Parathyroid adenoma (tissue), 2 donors: Measurements from ENCODE around the gene AKAP3.

Experiments
- H2AFZ ChIP-seq: fragments of 300-600 bp; sonication (generic); one replicate; pipeline ENCODE4 v1.7.0; 2017; ENCODE audit warnings: antibody characterized with exemption, mild to moderate bottlenecking
- H3K27ac ChIP-seq: fragments of 300-600 bp; sonication (generic); one replicate; pipeline ENCODE4 v1.7.0; 2017
- H3K27me3 ChIP-seq: fragments of 300-600 bp; sonication (generic); one replicate; pipeline ENCODE4 v1.7.0; 2017; ENCODE audit warnings: low read length; ENCODE audit not compliant: control insufficient read depth, insufficient read depth
- H3K36me3 ChIP-seq: fragments of 300-600 bp; sonication (generic); one replicate; pipeline ENCODE4 v1.7.0; 2017; ENCODE audit warnings: low read length; ENCODE audit not compliant: control insufficient read depth, insufficient read depth
- H3K4me1 ChIP-seq: fragments of 300-600 bp; sonication (generic); one replicate; pipeline ENCODE4 v1.7.0; 2017; ENCODE audit warnings: control low read depth
- H3K4me2 ChIP-seq: fragments of 300-600 bp; sonication (generic); one replicate; pipeline ENCODE4 v1.7.0; 2017; ENCODE audit warnings: low read length
- H3K4me3 ChIP-seq: fragments of 300-600 bp; sonication (generic); one replicate; pipeline ENCODE4 v1.7.0; 2017; ENCODE audit warnings: low read depth, low read length
- H3K79me2 ChIP-seq: fragments of 300-600 bp; sonication (generic); one replicate; pipeline ENCODE4 v1.7.0; 2017; ENCODE audit warnings: control low read depth
- H3K9ac ChIP-seq: fragments of 300-600 bp; sonication (generic); one replicate; pipeline ENCODE4 v1.7.0; 2017; ENCODE audit warnings: mild to moderate bottlenecking
- H3K9me3 ChIP-seq: fragments of 300-600 bp; sonication (generic); one replicate; pipeline ENCODE4 v1.7.0; 2017; ENCODE audit warnings: low read length; ENCODE audit not compliant: control insufficient read depth
- TF ChIP-seq, protein P1 (sequence below): fragments of 300-600 bp; sonication (generic); IDR thresholded peaks from one replicate; pipeline ENCODE4 v1.7.0; 2017; ENCODE audit warnings: antibody characterized with exemption, mild to moderate bottlenecking
- donor health status: primary hyperparathyroidism.

AKAP3 gene

DNA sequence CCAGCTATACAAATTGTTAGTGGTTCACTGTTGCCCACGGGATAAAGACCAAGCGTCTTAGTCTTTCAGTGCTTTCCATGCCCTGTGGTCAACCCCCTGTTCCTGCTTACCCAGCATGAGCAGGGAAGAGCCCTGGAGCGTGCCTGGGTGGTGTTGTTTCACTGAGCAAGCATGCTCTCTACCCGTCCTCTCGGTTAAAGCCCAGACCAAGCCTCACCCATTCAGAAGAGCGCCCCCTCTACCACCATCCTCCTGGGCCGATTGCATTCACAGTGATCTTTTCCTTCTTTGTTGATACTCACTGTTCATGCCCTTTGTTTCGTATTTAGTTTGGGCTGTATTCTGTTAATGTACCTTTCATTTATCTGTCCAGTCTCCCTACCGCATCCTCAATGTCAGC lies 61.7 kb downstream of the AKAP3 start:
- TF ChIP-seq, protein P1, sequence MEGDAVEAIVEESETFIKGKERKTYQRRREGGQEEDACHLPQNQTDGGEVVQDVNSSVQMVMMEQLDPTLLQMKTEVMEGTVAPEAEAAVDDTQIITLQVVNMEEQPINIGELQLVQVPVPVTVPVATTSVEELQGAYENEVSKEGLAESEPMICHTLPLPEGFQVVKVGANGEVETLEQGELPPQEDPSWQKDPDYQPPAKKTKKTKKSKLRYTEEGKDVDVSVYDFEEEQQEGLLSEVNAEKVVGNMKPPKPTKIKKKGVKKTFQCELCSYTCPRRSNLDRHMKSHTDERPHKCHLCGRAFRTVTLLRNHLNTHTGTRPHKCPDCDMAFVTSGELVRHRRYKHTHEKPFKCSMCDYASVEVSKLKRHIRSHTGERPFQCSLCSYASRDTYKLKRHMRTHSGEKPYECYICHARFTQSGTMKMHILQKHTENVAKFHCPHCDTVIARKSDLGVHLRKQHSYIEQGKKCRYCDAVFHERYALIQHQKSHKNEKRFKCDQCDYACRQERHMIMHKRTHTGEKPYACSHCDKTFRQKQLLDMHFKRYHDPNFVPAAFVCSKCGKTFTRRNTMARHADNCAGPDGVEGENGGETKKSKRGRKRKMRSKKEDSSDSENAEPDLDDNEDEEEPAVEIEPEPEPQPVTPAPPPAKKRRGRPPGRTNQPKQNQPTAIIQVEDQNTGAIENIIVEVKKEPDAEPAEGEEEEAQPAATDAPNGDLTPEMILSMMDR: no peak
- H3K27ac ChIP-seq: no peak overlapping the region
- no peak overlapping the region for H3K4me3 ChIP-seq
- H3K9me3 ChIP-seq: no peaks in the 10 kb centered on the region
- H3K9ac ChIP-seq: no peak overlapping the region
- H3K4me1 ChIP-seq: no peaks in the 10 kb centered on the region
- no peak overlapping the region for H2AFZ ChIP-seq
- no peaks in the 10 kb centered on the region for H3K79me2 ChIP-seq
- H3K27me3 ChIP-seq: no peaks in the 10 kb centered on the region
- H3K4me2 ChIP-seq: no peak overlapping the region
- no peaks in the 10 kb centered on the region for H3K36me3 ChIP-seq

GRCh38 chr12:4586500-4586899 lies 62.4 kb downstream of the AKAP3 start:
- Histone ChIP-seq H3K27ac (no peak overlapping the region), H3K4me2 (no peak overlapping the region), H3K27me3 (no peaks in the 10 kb centered on the region), H2AFZ (no peak overlapping the region), H3K79me2 (no peaks in the 10 kb centered on the region), H3K4me3 (no peak overlapping the region), H3K36me3 (no peaks in the 10 kb centered on the region), H3K9ac (no peak overlapping the region), H3K4me1 (no peaks in the 10 kb centered on the region), H3K9me3 (no peaks in the 10 kb centered on the region)
- TF ChIP-seq, protein P1: no peak

- Histone ChIP-seq H2AFZ (no peak overlapping the region), H3K9ac (no peak overlapping the region), H3K4me2 (no peak overlapping the region), H3K4me3 (no peak overlapping the region), H3K9me3 (no peaks in the 10 kb centered on the region), H3K27me3 (no peaks in the 10 kb centered on the region), H3K27ac (no peak overlapping the region), H3K36me3 (no peaks in the 10 kb centered on the region), H3K4me1 (no peaks in the 10 kb centered on the region), H3K79me2 (no peaks in the 10 kb centered on the region)
- TF ChIP-seq, protein P1: no peak
Observed at GRCh38 chr12:4584896-4585295, 64.0 kb downstream of the AKAP3 start.

- H3K4me1 ChIP-seq: no peaks in the 10 kb centered on the region
- H3K4me3 ChIP-seq: no peak overlapping the region
- no peak overlapping the region for H3K27ac ChIP-seq
- no peaks in the 10 kb centered on the region for H3K36me3 ChIP-seq
- H3K79me2 ChIP-seq: no peaks in the 10 kb centered on the region
- TF ChIP-seq, protein P1: no peak
- H3K4me2 ChIP-seq: no peak overlapping the region
- H2AFZ ChIP-seq: no peak overlapping the region
- no peak overlapping the region for H3K9ac ChIP-seq
- H3K9me3 ChIP-seq: no peaks in the 10 kb centered on the region
- no peaks in the 10 kb centered on the region for H3K27me3 ChIP-seq
Observed at GRCh38 chr12:4584281-4584680, 64.6 kb downstream of the AKAP3 start.

- H3K79me2 ChIP-seq: no peaks in the 10 kb centered on the region
- no peak overlapping the region for H3K9ac ChIP-seq
- no peaks in the 10 kb centered on the region for H3K4me1 ChIP-seq
- H3K4me2 ChIP-seq: no peak overlapping the region
- H3K36me3 ChIP-seq: no peaks in the 10 kb centered on the region
- H3K27me3 ChIP-seq: no peaks in the 10 kb centered on the region
- H3K4me3 ChIP-seq: no peak overlapping the region
- TF ChIP-seq, protein P1: no peak
- no peak overlapping the region for H2AFZ ChIP-seq
- no peaks in the 10 kb centered on the region for H3K9me3 ChIP-seq
- no peak overlapping the region for H3K27ac ChIP-seq
Observed at GRCh38 chr12:4580281-4580688, 68.6 kb downstream of the AKAP3 start.
